GM20431 (cell line): ENCODE results near the gene TARS1.
"Not testable (repeated sequence)": the region's sequence is repeated elsewhere in the genome, so short reads cannot be mapped to it uniquely, and the experiment has no call there.

Source experiments
- in situ Hi-C: fragments of 300-500 bp; cut with MseI, MboI; formaldehyde crosslinking; loops from one replicate; pipeline ENCODE4 v1.15.0; 2020; ENCODE audit warnings: low sequenced_read_pairs; ENCODE audit not compliant: unreplicated experiment

TARS1 gene

GRCh38 chr5:33477816-33478215, 37.1 kb downstream of the TARS1 start:
- in situ Hi-C loops, result no loop called here

GRCh38 chr5:33479311-33479710, 38.5 kb downstream of the TARS1 start:
- in situ Hi-C loops, result no loop called here

- in situ Hi-C loops, result no loop called here
These were observed 40.1 kb downstream of the TARS1 start for GRCh38 chr5:33480876-33481275.

- in situ Hi-C loops, result no loop called here
These were observed 41.6 kb downstream of the TARS1 start for GRCh38 chr5:33482335-33482734.

- in situ Hi-C loops, result no loop called here
These were observed 46.5 kb downstream of the TARS1 start for GRCh38 chr5:33487236-33487635.

- in situ Hi-C loops, result no loop called here
These were observed 48.0 kb downstream of the TARS1 start for GRCh38 chr5:33488558-33489355.

- in situ Hi-C loops, result no loop called here
These were observed 48.8 kb downstream of the TARS1 start for GRCh38 chr5:33489481-33490067.

GRCh38 chr5:33490071-33490665, 49.4 kb downstream of the TARS1 start:
- in situ Hi-C loops, result no loop called here

- in situ Hi-C loops, result no loop called here
These were observed 51.2 kb downstream of the TARS1 start for GRCh38 chr5:33491941-33492340.

GRCh38 chr5:33494466-33494865, 53.7 kb downstream of the TARS1 start:
- in situ Hi-C loops, result no loop called here

- in situ Hi-C loops, result no loop called here
These were observed 60.5 kb downstream of the TARS1 start for GRCh38 chr5:33501260-33501659.

GRCh38 chr5:33501899-33502298, 61.1 kb downstream of the TARS1 start:
- in situ Hi-C loops, result no loop called here

- in situ Hi-C loops, result no loop called here
These were observed 63.8 kb downstream of the TARS1 start for GRCh38 chr5:33504570-33504969.

- in situ Hi-C loops, result no loop called here
These were observed 66.7 kb downstream of the TARS1 start for GRCh38 chr5:33507426-33507825.

- in situ Hi-C loops, result no loop called here
These were observed 68.3 kb downstream of the TARS1 start for GRCh38 chr5:33509036-33509435.

GRCh38 chr5:33513462-33514185, 72.9 kb downstream of the TARS1 start:
- in situ Hi-C loops, result no loop called here

- in situ Hi-C loops, result not testable (repeated sequence)
These were observed 74.6 kb downstream of the TARS1 start for GRCh38 chr5:33515366-33515765.

- in situ Hi-C loops, result no loop called here
These were observed 75.7 kb downstream of the TARS1 start for GRCh38 chr5:33516421-33516820.
